HG02973 (cell line): Measurements from ENCODE around the gene SIK3.

Experiments
- ATAC-seq: cut with Tn5 transposase; IDR thresholded peaks from one replicate; pipeline ENCODE4 v1.9.1; 2021; ENCODE audit warnings: moderate library complexity; ENCODE audit not compliant: unreplicated experiment

Gene SIK3

GRCh38 chr11:117011541-117011898 lies 86.7 kb downstream of the SIK3 start:
- ATAC-seq, result no peak

DNA sequence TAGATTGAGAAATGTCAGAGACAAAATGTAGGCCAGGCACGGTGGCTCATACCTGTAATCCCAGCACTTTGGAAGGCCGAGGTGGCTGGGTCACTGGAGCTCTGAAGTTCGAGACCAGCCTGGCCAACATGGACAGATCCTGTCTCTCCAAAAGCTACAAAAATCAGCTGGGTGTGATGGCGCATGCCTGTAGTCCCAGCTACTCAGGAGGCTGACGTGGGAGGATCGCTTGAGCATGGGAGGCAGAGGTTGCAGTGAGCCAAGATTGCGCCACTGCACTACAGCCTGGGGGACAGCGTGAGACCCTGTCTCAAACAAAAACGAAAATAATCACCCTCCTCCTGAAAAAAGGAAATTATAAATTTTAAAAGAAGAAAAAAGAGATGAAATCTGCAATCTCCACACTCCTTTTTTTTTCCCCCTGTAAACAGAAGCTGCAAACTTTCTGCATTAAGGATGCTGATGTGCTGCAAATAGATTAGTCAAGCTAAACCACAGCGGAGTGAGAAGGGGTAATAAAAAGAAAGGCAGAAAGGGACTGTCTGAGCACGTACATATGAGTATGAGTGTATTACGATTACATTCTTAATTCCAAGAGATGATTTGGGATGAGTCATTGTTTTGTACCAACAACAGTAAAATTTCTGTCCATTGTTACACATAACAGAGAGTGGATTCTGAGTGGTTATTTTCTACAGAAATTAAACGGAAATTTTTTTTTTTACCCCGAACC lies 87.3 kb downstream of the SIK3 start:
- ATAC-seq, result no peak

DNA sequence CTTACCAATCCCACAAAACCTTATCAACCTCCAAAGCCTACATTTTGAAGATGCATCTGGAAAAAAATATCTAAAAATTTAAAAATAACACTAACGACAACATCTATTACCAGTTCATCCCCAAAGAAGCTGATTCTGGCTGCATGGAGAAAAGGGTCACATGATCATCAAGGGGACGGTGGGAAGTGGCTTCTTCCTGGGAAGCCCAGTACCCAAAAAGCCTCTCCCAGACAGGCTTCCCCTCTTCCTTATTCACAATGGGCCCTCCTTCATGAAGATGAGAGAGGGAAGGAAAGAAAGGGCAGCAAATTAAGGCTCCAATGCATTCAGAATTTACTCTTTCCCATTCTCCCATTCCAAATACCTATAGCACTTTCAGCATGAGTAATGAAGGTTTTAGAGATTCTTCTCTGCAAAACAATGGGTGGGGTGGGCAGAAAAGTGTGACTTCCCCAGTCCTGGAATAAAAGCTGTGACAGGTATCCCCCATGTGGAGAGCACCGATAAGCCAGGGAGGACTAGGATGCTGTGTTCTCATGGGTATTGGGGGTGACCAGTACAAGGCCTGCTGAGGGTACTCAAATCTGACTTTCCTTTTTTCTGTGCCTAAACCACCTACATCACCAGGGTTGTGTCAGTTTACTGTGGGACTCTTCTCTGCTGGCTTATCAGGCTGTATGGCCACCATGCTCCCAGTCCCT lies 88.2 kb downstream of the SIK3 start:
- no peak for ATAC-seq

DNA sequence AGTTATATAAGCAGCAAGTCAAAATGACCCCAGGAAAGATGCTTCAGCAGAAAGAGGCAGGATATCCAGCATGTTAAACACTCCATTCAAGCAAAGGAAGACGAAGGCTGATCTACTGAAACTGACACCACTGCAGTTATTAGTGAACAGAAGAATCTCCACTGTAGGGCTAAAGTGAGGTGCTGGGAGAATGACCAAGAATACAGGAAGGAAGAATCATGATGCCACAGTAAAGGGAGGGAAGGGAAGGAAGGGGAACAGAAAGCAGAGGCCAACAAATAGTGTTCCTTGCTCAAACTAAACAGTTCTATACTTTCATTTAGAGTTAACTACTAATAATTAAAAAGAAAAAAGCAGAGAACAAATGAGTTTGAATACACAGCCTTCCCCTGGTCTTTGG lies 92.5 kb downstream of the SIK3 start:
- ATAC-seq, result no peak

GRCh38 chr11:117002639-117003299 lies 95.5 kb downstream of the SIK3 start:
- no peak for ATAC-seq

DNA sequence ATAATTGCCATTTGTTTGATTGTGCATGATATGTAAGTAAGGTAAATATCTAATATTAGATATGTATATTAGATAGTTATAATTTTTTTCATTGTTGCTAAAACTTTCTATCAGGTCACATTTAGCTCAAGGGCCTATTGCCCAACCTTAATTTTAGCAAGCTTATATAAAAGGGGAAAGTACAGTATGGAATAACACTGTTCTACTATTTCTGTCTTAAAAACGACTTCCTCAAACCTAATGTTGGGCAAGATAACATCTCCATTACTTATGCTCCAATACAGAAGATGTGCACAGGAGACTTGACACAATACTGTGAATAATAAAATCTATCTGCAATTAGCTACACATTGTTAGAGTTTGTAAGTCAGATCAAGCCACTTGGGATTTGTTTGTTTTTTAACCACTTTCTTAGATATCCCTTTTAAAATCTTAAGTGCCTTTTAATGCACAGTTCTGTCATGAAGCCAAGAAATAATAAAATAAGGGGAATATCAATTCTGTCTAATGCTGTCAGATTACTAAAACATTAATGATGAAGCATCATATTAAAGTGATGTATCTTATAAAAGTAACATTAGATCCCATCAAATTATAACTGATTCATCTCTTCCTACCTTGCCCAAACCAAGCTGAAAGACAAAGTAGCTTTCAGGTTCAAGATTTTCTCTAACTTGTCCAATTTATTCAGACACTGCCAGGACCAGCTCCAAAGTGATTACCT lies 98.1 kb downstream of the SIK3 start:
- no peak for ATAC-seq

- ATAC-seq, result no peak
These were observed 101.2 kb downstream of the SIK3 start for GRCh38 chr11:116997071-116997470.

DNA sequence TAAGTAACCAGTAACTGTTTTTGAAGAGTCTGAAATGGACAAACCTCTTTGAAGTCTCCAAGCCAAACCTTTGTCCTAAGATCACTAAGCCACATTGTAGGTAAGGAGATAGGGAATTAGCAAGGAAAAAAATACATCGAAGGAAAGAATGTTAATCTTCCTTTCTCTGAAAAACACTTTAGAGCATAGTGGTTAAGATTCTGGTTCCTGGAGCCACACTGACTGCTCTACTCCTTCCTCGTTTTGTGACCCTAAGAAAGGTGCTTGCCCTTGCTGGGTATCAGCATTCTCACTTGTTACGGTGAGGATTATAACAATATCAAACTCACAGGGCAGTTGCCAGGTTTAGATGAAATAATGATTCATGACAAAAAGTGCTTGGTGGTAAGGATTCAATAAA lies 104.0 kb downstream of the SIK3 start:
- no peak for ATAC-seq

DNA sequence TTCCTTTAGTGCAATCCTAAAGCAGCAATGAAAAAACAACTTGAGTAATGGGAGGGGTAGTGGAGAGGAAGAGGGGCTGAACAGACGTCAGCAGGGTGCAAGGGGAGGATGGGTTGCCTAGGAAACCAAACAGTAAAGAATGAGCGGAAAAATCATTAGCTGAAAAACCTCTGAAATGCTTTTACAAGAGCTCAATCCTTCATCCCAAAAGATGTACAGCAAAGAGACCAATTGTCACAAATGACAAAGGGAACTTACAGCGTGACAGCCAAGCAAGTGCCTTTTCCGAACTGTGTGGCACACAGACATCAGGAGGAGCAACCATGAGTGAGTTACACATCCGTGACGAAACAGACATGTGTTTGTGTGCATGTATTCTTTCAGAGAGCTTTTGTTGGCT lies 104.6 kb downstream of the SIK3 start:
- no peak for ATAC-seq

GRCh38 chr11:116991491-116991890 lies 106.7 kb downstream of the SIK3 start:
- ATAC-seq, result no peak

- no peak for ATAC-seq
These were observed 107.4 kb downstream of the SIK3 start for GRCh38 chr11:116990811-116991210.

DNA sequence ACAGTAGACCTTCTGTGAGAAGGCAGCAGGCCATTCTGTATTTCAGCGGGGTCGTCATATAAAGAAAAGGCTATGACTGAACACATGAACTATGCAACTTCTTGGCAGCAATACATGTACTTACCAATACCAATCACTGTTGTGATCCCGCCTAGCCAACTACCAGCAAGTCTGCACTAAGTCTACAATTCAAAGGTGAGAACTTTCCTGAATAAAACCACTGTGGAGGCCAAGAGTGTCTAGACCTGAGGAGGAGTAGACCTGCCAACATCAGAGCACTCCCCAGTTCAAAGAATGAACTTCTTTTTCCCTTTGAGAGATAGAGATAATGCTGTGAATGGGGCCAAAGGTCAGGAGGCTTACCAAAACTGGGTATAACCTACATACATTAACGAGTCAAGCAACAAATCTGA lies 108.2 kb downstream of the SIK3 start:
- no peak for ATAC-seq

DNA sequence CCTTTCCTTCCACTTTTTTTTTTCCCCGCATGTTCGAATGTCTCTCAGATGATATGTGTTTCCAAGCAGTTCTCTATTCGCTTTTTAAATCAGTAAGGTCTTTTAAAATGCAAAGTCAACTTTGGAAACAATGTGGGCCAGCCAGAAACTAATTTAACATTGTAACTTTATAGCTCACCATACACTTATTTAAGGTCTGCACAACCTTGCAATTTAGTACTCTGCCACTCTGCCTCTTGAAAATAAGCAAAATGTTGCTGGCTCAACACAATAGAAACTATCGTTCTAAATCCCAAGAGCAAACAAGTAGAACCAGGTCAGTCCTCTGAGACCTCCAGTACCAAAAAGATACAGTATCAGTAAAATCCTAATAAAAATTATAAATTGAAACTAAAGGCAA lies 109.0 kb downstream of the SIK3 start:
- ATAC-seq, result no peak

- ATAC-seq, result no peak
These were observed 111.6 kb downstream of the SIK3 start for GRCh38 chr11:116986521-116987105.

DNA sequence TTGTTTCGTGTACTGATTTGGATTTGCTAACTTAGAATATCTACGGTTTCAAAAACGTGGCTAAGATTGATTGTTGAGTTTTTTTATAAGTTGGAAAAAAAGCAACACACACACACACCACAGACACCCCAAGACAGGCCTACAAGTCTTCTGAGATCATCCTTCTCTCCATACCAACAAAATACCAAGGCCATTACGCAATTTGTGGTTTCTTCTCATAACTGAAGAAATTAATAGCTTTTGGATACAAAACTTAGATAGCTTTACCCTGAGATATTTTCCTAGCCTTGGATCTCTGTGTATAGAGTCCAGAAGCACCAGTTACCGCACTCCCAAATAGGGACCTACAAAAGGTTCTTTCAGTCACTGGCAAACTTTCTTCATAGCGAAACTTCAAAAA lies 113.6 kb downstream of the SIK3 start:
- ATAC-seq, result no peak

DNA sequence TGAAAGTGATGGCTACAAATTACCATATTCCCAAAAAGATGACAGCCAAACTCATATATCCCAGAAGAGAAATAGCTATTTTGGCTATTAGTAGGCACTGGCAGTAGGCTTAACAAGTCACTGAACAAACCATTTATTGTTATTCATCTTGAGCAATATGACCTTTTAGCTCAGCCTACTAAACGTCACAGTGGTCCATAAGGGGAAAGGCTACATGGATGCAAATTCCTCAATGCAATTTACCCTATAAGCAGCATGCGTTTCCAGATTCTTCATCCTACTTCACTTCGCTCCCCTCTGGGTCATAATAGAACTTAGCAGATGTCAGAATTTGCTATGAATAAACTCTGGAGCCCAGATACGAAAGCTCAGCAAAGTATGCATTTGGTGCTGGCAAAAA lies 114.0 kb downstream of the SIK3 start:
- no peak for ATAC-seq

DNA sequence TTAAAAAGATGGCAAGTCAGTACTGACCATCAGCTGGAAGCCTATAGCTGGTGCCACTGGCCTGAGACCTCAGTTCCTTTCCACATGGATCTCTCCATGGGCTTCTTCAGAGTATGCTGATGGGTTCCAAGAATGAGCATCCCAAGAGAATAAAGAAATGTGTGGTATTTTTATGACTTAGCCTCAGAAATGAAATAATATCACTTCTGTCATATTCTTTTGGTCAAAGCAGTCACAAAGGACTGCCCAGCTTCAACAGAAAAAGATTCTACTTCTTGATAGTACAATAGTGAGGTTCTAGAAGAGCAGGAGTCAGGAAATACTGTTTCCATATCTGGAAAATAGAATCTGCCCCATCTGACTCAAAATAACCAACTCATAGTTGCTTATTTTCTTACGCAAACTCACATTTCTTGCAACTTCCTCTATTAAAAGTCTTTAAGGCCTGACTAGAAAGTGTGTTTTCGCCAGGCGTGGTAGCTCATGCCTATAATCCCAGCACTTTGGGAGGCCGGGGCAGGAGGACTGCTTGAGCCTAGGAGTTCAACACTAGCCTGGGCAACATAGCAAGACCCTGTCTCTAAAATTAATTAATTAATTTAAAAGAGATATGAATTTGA lies 116.9 kb downstream of the SIK3 start:
- ATAC-seq, result no peak

DNA sequence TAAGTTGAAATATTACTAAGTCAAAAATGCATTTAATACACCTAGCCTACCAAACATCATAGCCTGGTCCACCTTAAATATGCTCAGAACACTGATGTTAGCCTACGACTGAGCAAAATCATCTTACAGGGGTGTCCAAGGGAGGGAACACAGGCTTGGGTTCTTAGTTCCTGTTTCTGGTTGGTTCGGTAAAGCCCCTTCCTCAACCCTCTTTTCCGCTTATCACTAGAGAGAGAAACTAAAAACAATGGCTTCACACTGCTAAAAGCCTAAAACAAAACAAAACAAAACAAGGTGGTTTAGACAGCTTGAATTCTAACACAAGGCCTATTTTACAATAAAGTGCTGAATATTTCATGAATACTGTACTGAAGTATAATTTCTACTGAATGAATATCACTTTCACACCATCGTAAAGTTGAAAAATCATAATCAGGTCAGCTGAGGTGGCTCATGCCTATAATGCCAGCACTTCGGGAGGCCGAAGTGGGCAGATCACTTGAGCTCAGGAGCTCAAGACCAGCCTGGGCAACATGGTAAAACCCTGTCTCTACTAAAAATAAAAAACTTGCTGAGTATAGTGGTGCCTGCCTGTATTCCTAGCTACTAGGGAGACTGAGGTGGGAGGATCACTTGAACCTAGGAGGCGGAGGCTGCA lies 118.0 kb downstream of the SIK3 start:
- ATAC-seq, result peak; percentile 90

- ATAC-seq, result no peak
These were observed 121.2 kb downstream of the SIK3 start for GRCh38 chr11:116976941-116977570.

DNA sequence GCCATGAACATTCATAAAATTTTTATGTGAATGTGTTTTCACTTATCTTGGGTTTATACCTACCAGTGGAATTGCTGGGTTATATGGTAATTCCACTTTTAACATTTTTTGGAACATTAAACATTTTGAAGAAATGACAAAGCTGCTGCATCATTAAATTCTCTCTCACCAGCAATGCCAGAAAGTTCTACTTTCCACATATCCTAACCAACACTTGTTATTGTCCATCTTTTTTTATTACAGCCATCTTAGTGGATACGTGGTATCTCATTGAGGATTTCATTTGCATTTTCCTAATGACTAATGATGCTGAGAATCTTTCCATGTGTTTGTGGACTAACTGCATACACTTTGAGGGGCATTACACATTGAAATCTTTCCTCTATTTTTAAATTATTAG lies 122.6 kb downstream of the SIK3 start:
- ATAC-seq, result no peak
